ENCODE measurements around the gene GDF9.

The GDF9 gene

GRCh38 chr5:132828846-132829494, 37.3 kb downstream of the GDF9 start:
- DNase-seq (ENCODE audit: low read depth) = no peak
- TF ChIP-seq MAX (IDR thresholded peaks at IDR 0.05; ENCODE audit: low read depth, low read length) (no peak), POLR2A (IDR thresholded peaks at IDR 0.05; ENCODE audit: extremely low read depth, insufficient read length) (no peak), MYC (IDR thresholded peaks at IDR 0.05; ENCODE audit: low read depth, low read length) (no peak), CTCF (IDR thresholded peaks at IDR 0.05; ENCODE audit: low read depth, low read length) (no peak)
- H3K4me3 ChIP-seq (ENCODE audit: low read depth, low read length) = no peak overlapping the region

GRCh38 chr5:132827943-132828673, 38.2 kb downstream of the GDF9 start:
- no peak for TF ChIP-seq POLR2A (IDR thresholded peaks at IDR 0.05; ENCODE audit: extremely low read depth, insufficient read length)
- no peak for TF ChIP-seq MYC (IDR thresholded peaks at IDR 0.05; ENCODE audit: low read depth, low read length)
- no peak for DNase-seq (ENCODE audit: low read depth)
- H3K4me3 ChIP-seq (ENCODE audit: low read depth, low read length) = no peak overlapping the region

GRCh38 chr5:132826424-132827082, 39.7 kb downstream of the GDF9 start:
- TF ChIP-seq CTCF (IDR thresholded peaks at IDR 0.05; ENCODE audit: low read depth, low read length) (no peak), MYC (IDR thresholded peaks at IDR 0.05; ENCODE audit: low read depth, low read length) (no peak), POLR2A (IDR thresholded peaks at IDR 0.05; ENCODE audit: extremely low read depth, insufficient read length) (no peak), MAX (IDR thresholded peaks at IDR 0.05; ENCODE audit: low read depth, low read length) (no peak)
- DNase-seq (ENCODE audit: low read depth) = no peak
- H3K4me3 ChIP-seq (ENCODE audit: low read depth, low read length) = no peak overlapping the region

- H3K4me3 ChIP-seq (ENCODE audit: low read depth, low read length) = no peak overlapping the region
- TF ChIP-seq POLR2A (IDR thresholded peaks at IDR 0.05; ENCODE audit: extremely low read depth, insufficient read length) (no peak), CTCF (IDR thresholded peaks at IDR 0.05; ENCODE audit: low read depth, low read length) (no peak), MAX (IDR thresholded peaks at IDR 0.05; ENCODE audit: low read depth, low read length) (no peak), MYC (IDR thresholded peaks at IDR 0.05; ENCODE audit: low read depth, low read length) (no peak)
- DNase-seq (ENCODE audit: low read depth) = no peak
Measured at GRCh38 chr5:132825834-132826391, 40.4 kb downstream of the GDF9 start.

DNA sequence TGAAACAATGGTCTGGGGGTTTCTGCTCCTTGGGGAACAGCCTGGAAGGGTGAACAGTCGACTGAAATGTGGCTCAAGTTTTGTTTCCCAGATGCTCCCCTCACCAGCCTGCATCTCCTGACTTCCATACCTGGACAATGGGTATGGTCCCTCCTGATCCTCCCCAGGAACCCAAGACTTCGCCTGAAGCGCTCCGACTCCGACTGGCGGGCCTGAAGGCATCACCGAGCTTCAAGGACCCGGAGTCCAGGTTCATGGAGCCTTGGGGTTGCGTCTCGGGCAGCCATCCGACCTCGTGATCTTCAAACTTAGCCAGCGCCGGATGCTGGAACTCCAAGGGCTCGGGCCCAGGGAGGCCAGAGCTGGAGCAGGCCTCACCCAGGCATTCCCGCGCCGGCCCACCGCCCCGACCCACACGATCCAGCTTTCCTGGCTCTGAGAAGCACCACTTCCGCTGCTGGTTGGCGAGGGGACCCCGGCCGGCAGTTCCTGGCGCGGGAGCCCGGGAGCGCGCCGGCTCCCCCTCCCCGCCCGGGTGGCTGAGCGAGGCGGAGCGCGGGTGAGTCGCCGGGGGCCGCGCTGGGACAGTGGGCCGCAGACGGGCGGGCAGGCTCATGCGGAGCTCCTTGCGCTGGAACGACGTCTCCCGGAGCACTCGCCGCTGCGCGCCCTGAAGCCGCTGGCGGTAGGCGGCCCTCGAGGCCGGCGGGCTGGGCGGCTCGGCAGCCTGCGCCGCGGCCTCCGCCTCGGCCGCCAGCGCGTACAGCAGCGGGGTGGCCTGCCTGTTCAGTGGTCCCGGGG, 41.0 kb downstream of the GDF9 start:
- no peak overlapping the region for H3K4me3 ChIP-seq (ENCODE audit: low read depth, low read length)
- TF ChIP-seq CTCF (IDR thresholded peaks at IDR 0.05; ENCODE audit: low read depth, low read length) (no peak), MYC (IDR thresholded peaks at IDR 0.05; ENCODE audit: low read depth, low read length) (no peak), MAX (IDR thresholded peaks at IDR 0.05; ENCODE audit: low read depth, low read length) (no peak), POLR2A (IDR thresholded peaks at IDR 0.05; ENCODE audit: extremely low read depth, insufficient read length) (no peak)

More for the DNA sequence above, 41.0 kb downstream of the GDF9 start:
- DNase-seq (ENCODE audit: low read depth) = no peak
